ENCODE data around the gene OR2F1. TPM values are rescaled to one million over a fixed set of nuclear protein-coding genes. Genes with fewer than 3 reads are reported as not detected.

The OR2F1 gene
- total RNA-seq, 1 donor from 2014 or later = 0.13 TPM

GRCh38 chr7:143947111-143947510 is 7.5 kb upstream of the OR2F1 start:
- no peak overlapping the region for H3K4me3 ChIP-seq (ENCODE audit: low read depth, low read length)
- TF ChIP-seq CTCF (IDR thresholded peaks at IDR 0.05; ENCODE audit: insufficient read depth, low read length, poor library complexity, severe bottlenecking) = no peak
- H3K36me3 ChIP-seq (ENCODE audit: control insufficient read depth, insufficient read depth, low read length) = no peaks in the 10 kb centered on the region
- H3K27me3 ChIP-seq (ENCODE audit: control insufficient read depth, insufficient read depth, low read length) = no peaks in the 10 kb centered on the region
- DNase-seq (ENCODE audit: low read depth) = no peak

- Histone ChIP-seq H3K4me3 (ENCODE audit: low read depth, low read length) (no peak overlapping the region), H3K27me3 (ENCODE audit: control insufficient read depth, insufficient read depth, low read length) (no peaks in the 10 kb centered on the region), H3K36me3 (ENCODE audit: control insufficient read depth, insufficient read depth, low read length) (no peaks in the 10 kb centered on the region)
- no peak for DNase-seq (ENCODE audit: low read depth)
- no peak for TF ChIP-seq CTCF (IDR thresholded peaks at IDR 0.05; ENCODE audit: insufficient read depth, low read length, poor library complexity, severe bottlenecking)
These were observed 5.9 kb upstream of the OR2F1 start for GRCh38 chr7:143948733-143949132.

GRCh38 chr7:143953421-143953820 is 1.2 kb upstream of the OR2F1 start:
- no peak overlapping the region for H3K4me3 ChIP-seq (ENCODE audit: low read depth, low read length)
- DNase-seq (ENCODE audit: low read depth) = no peak
- no peaks in the 10 kb centered on the region for H3K36me3 ChIP-seq (ENCODE audit: control insufficient read depth, insufficient read depth, low read length)
- no peaks in the 10 kb centered on the region for H3K27me3 ChIP-seq (ENCODE audit: control insufficient read depth, insufficient read depth, low read length)
- no peak for TF ChIP-seq CTCF (IDR thresholded peaks at IDR 0.05; ENCODE audit: insufficient read depth, low read length, poor library complexity, severe bottlenecking)

GRCh38 chr7:143954135-143954534 is 509 bp upstream of the OR2F1 start:
- Histone ChIP-seq H3K4me3 (ENCODE audit: low read depth, low read length) (no peak overlapping the region), H3K27me3 (ENCODE audit: control insufficient read depth, insufficient read depth, low read length) (no peaks in the 10 kb centered on the region), H3K36me3 (ENCODE audit: control insufficient read depth, insufficient read depth, low read length) (no peaks in the 10 kb centered on the region)
- TF ChIP-seq CTCF (IDR thresholded peaks at IDR 0.05; ENCODE audit: insufficient read depth, low read length, poor library complexity, severe bottlenecking) = no peak
- no peak for DNase-seq (ENCODE audit: low read depth)

- H3K4me3 ChIP-seq (ENCODE audit: low read depth, low read length) = no peak overlapping the region
- no peaks in the 10 kb centered on the region for H3K27me3 ChIP-seq (ENCODE audit: control insufficient read depth, insufficient read depth, low read length)
- no peak for DNase-seq (ENCODE audit: low read depth)
- no peaks in the 10 kb centered on the region for H3K36me3 ChIP-seq (ENCODE audit: control insufficient read depth, insufficient read depth, low read length)
- no peak for TF ChIP-seq CTCF (IDR thresholded peaks at IDR 0.05; ENCODE audit: insufficient read depth, low read length, poor library complexity, severe bottlenecking)
These were observed 4.1 kb downstream of the OR2F1 start for GRCh38 chr7:143958781-143959180.

GRCh38 chr7:143960813-143961610 is 6.4 kb downstream of the OR2F1 start:
- no peaks in the 10 kb centered on the region for H3K36me3 ChIP-seq (ENCODE audit: control insufficient read depth, insufficient read depth, low read length)
- no peak for DNase-seq (ENCODE audit: low read depth)

More at GRCh38 chr7:143960813-143961610, 6.4 kb downstream of the OR2F1 start:
- H3K27me3 ChIP-seq (ENCODE audit: control insufficient read depth, insufficient read depth, low read length) = no peaks in the 10 kb centered on the region
- no peak overlapping the region for H3K4me3 ChIP-seq (ENCODE audit: low read depth, low read length)
- no peak for TF ChIP-seq CTCF (IDR thresholded peaks at IDR 0.05; ENCODE audit: insufficient read depth, low read length, poor library complexity, severe bottlenecking)

Data from kidney epithelial cell (primary cell).